ENCODE results near the gene TNNI2. TPM values are rescaled to one million over a fixed set of nuclear protein-coding genes. Genes with fewer than 3 reads are reported as not detected.

The TNNI2 gene
- total RNA-seq, 1 donor from 2014 or later: not detected

DNA sequence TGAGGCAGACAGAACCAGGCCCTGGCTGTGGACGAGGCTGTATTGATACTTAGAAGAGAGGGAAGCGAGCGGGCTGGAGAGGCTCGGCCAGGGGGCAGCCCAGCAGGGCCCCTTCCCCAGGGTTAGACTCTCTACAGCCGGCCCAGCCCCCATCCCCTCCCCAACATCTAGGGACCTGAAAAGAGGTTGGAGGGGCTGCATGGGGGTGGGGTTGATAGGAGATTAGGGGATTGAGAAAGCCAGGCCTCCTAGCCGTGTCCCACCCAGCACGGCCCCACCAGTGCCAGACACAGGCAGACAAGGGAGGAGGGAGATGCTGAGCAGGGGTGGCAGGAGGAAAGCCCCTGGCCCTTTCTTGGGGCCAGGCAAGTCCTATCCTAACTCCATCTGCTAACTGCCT lies 19.8 kb downstream of the TNNI2 start:
- H3K27me3 ChIP-seq (ENCODE audit: low read depth): no peaks in the 10 kb centered on the region
- TF ChIP-seq, protein P1, sequence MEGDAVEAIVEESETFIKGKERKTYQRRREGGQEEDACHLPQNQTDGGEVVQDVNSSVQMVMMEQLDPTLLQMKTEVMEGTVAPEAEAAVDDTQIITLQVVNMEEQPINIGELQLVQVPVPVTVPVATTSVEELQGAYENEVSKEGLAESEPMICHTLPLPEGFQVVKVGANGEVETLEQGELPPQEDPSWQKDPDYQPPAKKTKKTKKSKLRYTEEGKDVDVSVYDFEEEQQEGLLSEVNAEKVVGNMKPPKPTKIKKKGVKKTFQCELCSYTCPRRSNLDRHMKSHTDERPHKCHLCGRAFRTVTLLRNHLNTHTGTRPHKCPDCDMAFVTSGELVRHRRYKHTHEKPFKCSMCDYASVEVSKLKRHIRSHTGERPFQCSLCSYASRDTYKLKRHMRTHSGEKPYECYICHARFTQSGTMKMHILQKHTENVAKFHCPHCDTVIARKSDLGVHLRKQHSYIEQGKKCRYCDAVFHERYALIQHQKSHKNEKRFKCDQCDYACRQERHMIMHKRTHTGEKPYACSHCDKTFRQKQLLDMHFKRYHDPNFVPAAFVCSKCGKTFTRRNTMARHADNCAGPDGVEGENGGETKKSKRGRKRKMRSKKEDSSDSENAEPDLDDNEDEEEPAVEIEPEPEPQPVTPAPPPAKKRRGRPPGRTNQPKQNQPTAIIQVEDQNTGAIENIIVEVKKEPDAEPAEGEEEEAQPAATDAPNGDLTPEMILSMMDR (IDR thresholded peaks at IDR 0.05; ENCODE audit: borderline replicate concordance): no peak
- H3K36me3 ChIP-seq: no peaks in the 10 kb centered on the region

DNA sequence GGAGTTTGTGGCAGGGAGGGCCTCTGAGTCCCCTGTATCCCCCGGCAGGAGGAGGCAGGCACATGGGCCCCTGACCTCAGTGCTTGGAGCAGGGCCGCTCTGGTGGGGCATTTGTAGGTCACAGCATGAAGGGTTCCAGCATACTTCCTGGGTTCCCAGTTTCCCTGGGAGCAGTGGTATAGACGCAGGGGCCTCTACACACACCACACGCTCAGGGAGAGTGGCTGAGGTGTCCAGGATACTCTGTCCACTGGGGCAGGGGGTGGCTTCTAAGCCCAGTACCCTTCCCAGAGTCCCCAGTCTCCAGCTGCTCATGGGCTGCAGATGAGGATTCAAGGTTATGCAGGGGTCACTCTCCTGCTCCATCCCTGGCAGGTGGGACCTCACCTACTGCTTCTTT lies 20.2 kb downstream of the TNNI2 start:
- intact Hi-C loops (cut with micrococcal nuclease): no loop called here
- Histone ChIP-seq H3K27me3 (ENCODE audit: low read depth) (no peaks in the 10 kb centered on the region), H3K4me1 (peaks cover 26% of the 10 kb centered on the region), H3K36me3 (no peaks in the 10 kb centered on the region), H3K27ac (replicated peaks) (no peak overlapping the region), H3K9me3 (replicated peaks) (no peaks in the 10 kb centered on the region), H3K4me3 (no peak overlapping the region)
- no peak for DNase-seq
- TF ChIP-seq, protein P1 (IDR thresholded peaks at IDR 0.05; ENCODE audit: borderline replicate concordance): no peak

More for the DNA sequence above, 19.8 kb downstream of the TNNI2 start:
- DNase-seq: no peak
- H3K9me3 ChIP-seq (replicated peaks): no peaks in the 10 kb centered on the region
- H3K4me1 ChIP-seq: peaks cover 21% of the 10 kb centered on the region
- intact Hi-C loops (cut with micrococcal nuclease): no loop called here
- no peak overlapping the region for H3K27ac ChIP-seq (replicated peaks)
- H3K4me3 ChIP-seq: no peak overlapping the region

DNA sequence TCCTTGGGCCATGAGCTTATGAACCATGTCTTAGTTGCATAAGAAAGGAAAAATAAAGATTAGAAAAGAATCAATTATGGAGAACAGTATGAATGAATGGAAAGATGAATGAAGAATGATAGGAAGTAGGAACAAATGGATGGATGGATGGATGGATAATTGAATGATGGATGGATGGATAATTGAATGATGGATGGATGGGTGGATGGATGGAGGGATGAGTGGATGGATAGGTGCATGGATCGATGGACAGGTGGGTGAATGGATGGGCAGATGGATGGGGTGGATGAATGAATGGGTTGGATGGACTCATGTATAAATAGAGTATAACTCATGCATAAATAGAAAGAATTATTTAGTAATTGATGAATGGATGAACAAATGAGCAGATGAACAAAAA lies 21.3 kb downstream of the TNNI2 start:
- Histone ChIP-seq H3K4me1 (peaks cover 28% of the 10 kb centered on the region), H3K36me3 (no peaks in the 10 kb centered on the region), H3K27ac (replicated peaks) (no peak overlapping the region), H3K4me3 (no peak overlapping the region), H3K27me3 (ENCODE audit: low read depth) (no peaks in the 10 kb centered on the region), H3K9me3 (replicated peaks) (no peaks in the 10 kb centered on the region)
- TF ChIP-seq, protein P1 (IDR thresholded peaks at IDR 0.05; ENCODE audit: borderline replicate concordance): no peak
- DNase-seq: no peak
- intact Hi-C loops (cut with micrococcal nuclease): no loop called here

DNA sequence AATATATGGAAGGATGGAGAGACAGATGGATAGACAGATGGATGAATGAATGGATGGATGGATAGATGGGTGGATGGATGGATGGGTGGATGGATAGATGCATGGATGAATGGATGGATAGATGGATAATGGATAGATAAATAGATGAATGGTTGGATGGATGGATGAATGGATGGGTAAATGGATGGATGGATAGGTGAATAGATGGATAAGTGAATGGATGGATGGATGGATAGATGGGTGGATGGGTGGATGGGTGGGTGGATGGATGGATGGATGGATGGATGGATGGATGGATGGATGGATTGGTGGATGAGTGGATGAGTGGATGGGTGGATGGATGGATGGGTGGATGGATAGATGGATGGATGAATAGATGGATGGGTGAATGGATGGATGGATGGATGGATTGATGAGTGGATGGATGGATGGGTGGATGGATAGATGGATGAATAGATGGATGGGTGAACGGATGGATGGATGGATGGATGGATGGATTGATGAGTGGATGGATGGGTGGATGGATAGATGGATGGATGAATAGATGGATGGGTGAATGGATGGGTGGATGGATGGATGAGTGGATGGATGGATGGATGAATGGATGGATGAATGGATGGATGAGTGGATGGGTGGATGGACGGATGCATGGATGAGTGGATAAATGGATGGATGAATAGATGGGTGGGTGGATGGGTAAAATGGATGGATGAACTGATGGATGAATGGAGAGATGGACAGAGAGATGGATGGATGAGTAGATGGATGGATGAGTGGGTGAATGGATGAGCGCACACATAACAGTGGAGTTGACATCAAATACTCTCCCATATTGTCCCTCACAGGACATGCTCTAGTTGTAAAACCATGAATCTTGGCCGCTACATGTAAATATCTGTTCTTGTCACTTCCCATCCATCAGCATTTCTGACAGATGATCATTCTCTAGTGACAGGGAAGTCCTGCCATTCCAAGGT lies 22.9 kb downstream of the TNNI2 start:
- no peaks in the 10 kb centered on the region for H3K36me3 ChIP-seq

DNA sequence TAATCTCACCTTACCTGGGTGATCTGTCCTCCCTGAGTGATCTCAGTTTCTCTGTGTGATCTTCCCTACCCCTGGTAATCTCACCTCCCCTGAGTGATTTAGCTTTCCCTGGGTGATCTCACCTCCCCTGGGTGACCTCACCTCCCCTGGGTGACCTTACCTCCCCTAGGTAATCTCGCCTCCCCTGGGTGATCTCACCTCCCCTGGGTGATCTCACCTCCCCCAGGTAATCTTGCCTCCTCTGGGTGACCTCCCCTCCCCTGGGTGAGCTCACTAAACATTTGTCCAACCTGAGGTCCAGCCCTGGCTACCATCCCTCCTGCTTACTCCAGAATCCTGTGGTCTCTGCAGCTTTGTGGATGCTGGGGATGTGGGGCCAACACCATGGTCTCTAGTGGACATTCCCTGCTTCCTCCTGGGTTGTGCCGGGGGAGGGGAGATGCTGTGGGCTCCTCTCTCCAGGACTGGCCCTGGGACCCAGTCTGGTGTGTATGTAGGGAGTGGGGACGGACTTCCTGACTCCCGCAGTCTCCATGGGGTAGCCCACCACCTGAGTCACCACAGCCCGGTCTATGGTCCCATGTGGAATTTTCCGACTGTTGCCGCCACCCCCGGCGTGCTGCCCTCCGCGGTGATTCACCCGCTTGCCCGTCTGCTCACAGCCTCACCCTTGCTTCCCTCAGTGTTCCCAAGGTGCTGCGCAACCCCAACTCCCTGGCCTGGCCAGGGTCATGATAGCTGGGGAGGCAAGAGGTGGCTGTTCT lies 24.0 kb downstream of the TNNI2 start:
- peak overlapping the region; percentile 89 for H3K27ac ChIP-seq (replicated peaks)
- TF ChIP-seq, protein P1 (IDR thresholded peaks at IDR 0.05; ENCODE audit: borderline replicate concordance): no peak
- H3K27me3 ChIP-seq (ENCODE audit: low read depth): peaks cover 1% of the 10 kb centered on the region
- H3K4me1 ChIP-seq: peaks cover 47% of the 10 kb centered on the region
- peak; percentile 30 for DNase-seq
- H3K4me3 ChIP-seq: peak overlapping the region; percentile 64
- H3K36me3 ChIP-seq: no peaks in the 10 kb centered on the region
- H3K9me3 ChIP-seq (replicated peaks): no peaks in the 10 kb centered on the region
- intact Hi-C loops (cut with micrococcal nuclease): no loop called here

More for the DNA sequence above, 22.9 kb downstream of the TNNI2 start:
- Histone ChIP-seq H3K27ac (replicated peaks) (no peak overlapping the region), H3K27me3 (ENCODE audit: low read depth) (no peaks in the 10 kb centered on the region), H3K4me3 (no peak overlapping the region), H3K9me3 (replicated peaks) (no peaks in the 10 kb centered on the region), H3K4me1 (peaks cover 38% of the 10 kb centered on the region)
- TF ChIP-seq, protein P1 (IDR thresholded peaks at IDR 0.05; ENCODE audit: borderline replicate concordance): no peak
- intact Hi-C loops (cut with micrococcal nuclease): no loop called here
- no peak for DNase-seq
